Midbrain (tissue), 1 donor: Measurements from ENCODE around the gene BRMS1.
"Not testable (repeated sequence)": the region's sequence is repeated elsewhere in the genome, so short reads cannot be mapped to it uniquely, and the experiment has no call there.

Experiments used
- DNase-seq: peaks from one replicate; lab custom pipeline; 2025; lab: John Stamatoyannopoulos, UW

The BRMS1 gene

GRCh38 chr11:66322732-66323427 lies 22.0 kb downstream of the BRMS1 start:
- no peak for DNase-seq

GRCh38 chr11:66321606-66322005 lies 23.3 kb downstream of the BRMS1 start:
- no peak for DNase-seq

- DNase-seq: not testable (repeated sequence)
These were observed 24.2 kb downstream of the BRMS1 start for GRCh38 chr11:66320748-66321147.

- DNase-seq: not testable (repeated sequence)
These were observed 24.6 kb downstream of the BRMS1 start for GRCh38 chr11:66320289-66320688.

GRCh38 chr11:66318600-66318970 lies 26.3 kb downstream of the BRMS1 start:
- DNase-seq: no peak

- no peak for DNase-seq
These were observed 26.9 kb downstream of the BRMS1 start for GRCh38 chr11:66317723-66318599.

GRCh38 chr11:66317322-66317722 lies 27.6 kb downstream of the BRMS1 start:
- DNase-seq: no peak

GRCh38 chr11:66316849-66317251 lies 28.1 kb downstream of the BRMS1 start, which contains the start of gene CD248:
CD248 (minus strand) TSS chr11:66317044; CDS start chr11:66317027, 17 bp downstream.
- no peak for DNase-seq

GRCh38 chr11:66315921-66316811 lies 28.7 kb downstream of the BRMS1 start:
- DNase-seq: no peak

GRCh38 chr11:66315498-66315885 lies 29.4 kb downstream of the BRMS1 start:
- no peak for DNase-seq

GRCh38 chr11:66314561-66315497 lies 30.1 kb downstream of the BRMS1 start:
- DNase-seq: no peak

GRCh38 chr11:66314186-66314501 lies 30.8 kb downstream of the BRMS1 start:
- no peak for DNase-seq

GRCh38 chr11:66313321-66314185 lies 31.4 kb downstream of the BRMS1 start:
- DNase-seq: no peak

- DNase-seq: peak; percentile 92
These were observed 32.2 kb downstream of the BRMS1 start for GRCh38 chr11:66312549-66313320.

- DNase-seq: peak; percentile 80
These were observed 32.8 kb downstream of the BRMS1 start for GRCh38 chr11:66311965-66312548.

GRCh38 chr11:66311470-66311964 lies 33.4 kb downstream of the BRMS1 start:
- no peak for DNase-seq

- not testable (repeated sequence) for DNase-seq
These were observed 34.0 kb downstream of the BRMS1 start for GRCh38 chr11:66310803-66311440.

- DNase-seq: no peak
These were observed 34.6 kb downstream of the BRMS1 start for GRCh38 chr11:66310324-66310723.
